Gastrocnemius medialis (tissue), 4 donors: ENCODE measurements around the gene KLK15. TPM values are rescaled to one million over a fixed set of nuclear protein-coding genes. Genes with fewer than 3 reads are reported as not detected.

ENCODE experiments used
- ATAC-seq, 2 donors: fragments of 150-250 bp; one replicate each; pipeline ENCODE4 v1.9.1; 2016
- DNase-seq, 2 donors: peaks; one replicate each; pipeline ENCODE4 v3.0.0-alpha.2; 2019
- H3K27ac ChIP-seq, 4 donors: fragments of 200-600 bp; sonication (generic); 1 replicate in 1 of 4; 2 replicates in 3 of 4; pipeline ENCODE4 v1.5.1; 2016 to 2018; ENCODE audit warnings: mild to moderate bottlenecking in 2 of 4, moderate library complexity in 1 of 4
- H3K27me3 ChIP-seq, 3 donors: fragments of 200-600 bp; sonication (generic) in 2 of 3; 1 replicate in 1 of 3; 2 replicates in 2 of 3; pipeline versions ENCODE4 v1.5.1 to v1.6.0; 2016 to 2019; ENCODE audit warnings: mild to moderate bottlenecking in 1 of 3, moderate library complexity in 1 of 3
- H3K36me3 ChIP-seq, 2 donors: fragments of 200-600 bp; sonication (generic) in 1 of 2; one replicate each; pipeline ENCODE4 v1.5.1; 2017 to 2018
- H3K4me1 ChIP-seq, 2 donors: fragments of 200-600 bp; sonication (generic) in 1 of 2; one replicate each; pipeline ENCODE4 v1.5.1; 2016 to 2017; ENCODE audit warnings: mild to moderate bottlenecking in 2 of 2
- H3K4me3 ChIP-seq, 4 donors: fragments of 200-600 bp; sonication (generic) in 3 of 4; 1 replicate in 1 of 4; 2 replicates in 3 of 4; pipeline ENCODE4 v1.5.1; 2016 to 2019; ENCODE audit warnings: mild to moderate bottlenecking in 2 of 4
- H3K9me3 ChIP-seq, 3 donors: fragments of 200-600 bp; sonication (generic) in 2 of 3; 1 replicate in 1 of 3; 2 replicates in 2 of 3; pipeline ENCODE4 v1.5.1; 2016 to 2019
- POLR2A ChIP-seq, 2 donors: fragments of 450-650 bp; IDR thresholded peaks; one replicate each; pipeline ENCODE4 v1.6.1; 2017; ENCODE audit warnings: antibody characterized with exemption in 2 of 2, mild to moderate bottlenecking in 2 of 2, moderate library complexity in 2 of 2
- in situ Hi-C, 4 donors: fragments of 200-750 bp; cut with MboI; loops; one replicate each; pipeline versions ENCODE4 v1.15.0 to v1.8.0; 2017; ENCODE audit warnings: low sequenced_read_pairs in 4 of 4
- intact Hi-C: fragments of 100-400 bp; cut with DNase I; formaldehyde crosslinking; loops from one replicate; pipeline ENCODE4 v1.15.1; 2023; ENCODE audit warnings: low total_unique reads
- total RNA-seq, 4 donors: library from RNA; depleted of rRNA; stranded (reverse); fragments of >200 nt; gene quantifications; one replicate each; pipeline versions ENCODE4 v1.1.0 to v1.2.3, GENCODE V29; 2016
- TF ChIP-seq, protein P1 (sequence below), 5 experiments: fragments of 450-650 bp in 3 of 5; fragments of 200-600 bp in 2 of 5; sonication (generic) in 2 of 5; IDR thresholded peaks in 4 of 5; conservative IDR thresholded peaks in 1 of 5; 1 replicate in 4 of 5; 2 replicates in 1 of 5; pipeline ENCODE4 v1.5.1; 2016 to 2019; ENCODE audit warnings: antibody characterized with exemption in 5 of 5, mild to moderate bottlenecking in 3 of 5, moderate library complexity in 3 of 5

The KLK15 gene
- total RNA-seq, 4 donors from 2014 or later = not detected

- ATAC-seq (no peak), DNase-seq (no peak)
- Histone ChIP-seq H3K9me3 (no peaks in the 10 kb centered on the region), H3K4me3 (no peak overlapping the region), H3K36me3 (no peaks in the 10 kb centered on the region), H3K27me3 (peaks cover 0 to 2% (median 0%) of the 10 kb centered on the region in 3 donors), H3K27ac (no peak overlapping the region), H3K4me1 (no peaks in the 10 kb centered on the region)
- in situ Hi-C loops (no loop called here), intact Hi-C loops (no loop called here)
- TF ChIP-seq, protein P1, sequence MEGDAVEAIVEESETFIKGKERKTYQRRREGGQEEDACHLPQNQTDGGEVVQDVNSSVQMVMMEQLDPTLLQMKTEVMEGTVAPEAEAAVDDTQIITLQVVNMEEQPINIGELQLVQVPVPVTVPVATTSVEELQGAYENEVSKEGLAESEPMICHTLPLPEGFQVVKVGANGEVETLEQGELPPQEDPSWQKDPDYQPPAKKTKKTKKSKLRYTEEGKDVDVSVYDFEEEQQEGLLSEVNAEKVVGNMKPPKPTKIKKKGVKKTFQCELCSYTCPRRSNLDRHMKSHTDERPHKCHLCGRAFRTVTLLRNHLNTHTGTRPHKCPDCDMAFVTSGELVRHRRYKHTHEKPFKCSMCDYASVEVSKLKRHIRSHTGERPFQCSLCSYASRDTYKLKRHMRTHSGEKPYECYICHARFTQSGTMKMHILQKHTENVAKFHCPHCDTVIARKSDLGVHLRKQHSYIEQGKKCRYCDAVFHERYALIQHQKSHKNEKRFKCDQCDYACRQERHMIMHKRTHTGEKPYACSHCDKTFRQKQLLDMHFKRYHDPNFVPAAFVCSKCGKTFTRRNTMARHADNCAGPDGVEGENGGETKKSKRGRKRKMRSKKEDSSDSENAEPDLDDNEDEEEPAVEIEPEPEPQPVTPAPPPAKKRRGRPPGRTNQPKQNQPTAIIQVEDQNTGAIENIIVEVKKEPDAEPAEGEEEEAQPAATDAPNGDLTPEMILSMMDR (IDR thresholded peaks at IDR 0.05 in 4 of 5, conservative IDR thresholded peaks at IDR 0.05 in 1 of 5) = no peak
- no peak for TF ChIP-seq POLR2A (IDR thresholded peaks at IDR 0.05)
Measured at GRCh38 chr19:50859849-50860248, 26.5 kb upstream of the KLK15 start.

DNA sequence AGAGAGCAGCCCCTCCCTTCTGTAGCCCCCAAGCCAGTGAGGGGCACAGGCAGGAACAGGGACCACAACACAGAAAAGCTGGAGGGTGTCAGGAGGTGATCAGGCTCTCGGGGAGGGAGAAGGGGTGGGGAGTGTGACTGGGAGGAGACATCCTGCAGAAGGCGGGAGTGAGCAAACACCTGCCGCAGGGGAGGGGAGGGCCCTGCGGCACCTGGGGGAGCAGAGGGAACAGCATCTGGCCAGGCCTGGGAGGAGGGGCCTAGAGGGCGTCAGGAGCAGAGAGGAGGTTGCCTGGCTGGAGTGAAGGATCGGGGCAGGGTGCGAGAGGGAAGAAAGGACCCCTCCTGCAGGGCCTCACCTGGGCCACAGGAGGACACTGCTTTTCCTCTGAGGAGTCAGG, 25.5 kb upstream of the KLK15 start:
- H3K9me3 ChIP-seq = no peaks in the 10 kb centered on the region
- no peaks in the 10 kb centered on the region for H3K4me1 ChIP-seq
- no peak overlapping the region for H3K4me3 ChIP-seq
- H3K27me3 ChIP-seq = peaks cover 0 to 2% (median 0%) of the 10 kb centered on the region in 3 donors
- no peak for TF ChIP-seq POLR2A (IDR thresholded peaks at IDR 0.05)
- TF ChIP-seq, protein P1 (IDR thresholded peaks at IDR 0.05 in 4 of 5, conservative IDR thresholded peaks at IDR 0.05 in 1 of 5) = no peak
- in situ Hi-C loops (no loop called here), intact Hi-C loops (no loop called here)
- no peak overlapping the region for H3K27ac ChIP-seq
- ATAC-seq (no peak), DNase-seq (no peak)
- H3K36me3 ChIP-seq = no peaks in the 10 kb centered on the region

DNA sequence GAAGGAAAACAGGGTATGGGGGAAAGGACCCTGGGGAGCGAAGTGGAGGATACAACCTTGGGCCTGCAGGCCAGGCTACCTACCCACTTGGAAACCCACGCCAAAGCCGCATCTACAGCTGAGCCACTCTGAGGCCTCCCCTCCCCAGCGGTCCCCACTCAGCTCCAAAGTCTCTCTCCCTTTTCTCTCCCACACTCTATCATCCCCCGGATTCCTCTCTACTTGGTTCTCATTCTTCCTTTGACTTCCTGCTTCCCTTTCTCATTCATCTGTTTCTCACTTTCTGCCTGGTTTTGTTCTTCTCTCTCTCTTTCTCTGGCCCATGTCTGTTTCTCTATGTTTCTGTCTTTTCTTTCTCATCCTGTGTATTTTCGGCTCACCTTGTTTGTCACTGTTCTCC, 24.0 kb upstream of the KLK15 start:
- peaks cover 0 to 2% (median 0%) of the 10 kb centered on the region in 3 donors for H3K27me3 ChIP-seq
- H3K36me3 ChIP-seq = no peaks in the 10 kb centered on the region
- intact Hi-C loops = no loop called here
- ATAC-seq = no peak
- no peak for DNase-seq
- no peak overlapping the region for H3K27ac ChIP-seq
- no peaks in the 10 kb centered on the region for H3K9me3 ChIP-seq
- in situ Hi-C loops = no loop called here
- TF ChIP-seq, protein P1 (IDR thresholded peaks at IDR 0.05 in 4 of 5, conservative IDR thresholded peaks at IDR 0.05 in 1 of 5) = no peak
- no peak for TF ChIP-seq POLR2A (IDR thresholded peaks at IDR 0.05)
- no peak overlapping the region for H3K4me3 ChIP-seq
- H3K4me1 ChIP-seq = no peaks in the 10 kb centered on the region

- Histone ChIP-seq H3K4me3 (no peak within 1 kb of the TSS), H3K27ac (no peak within 1 kb of the TSS), H3K36me3 (no peaks in the 10 kb centered on the region), H3K9me3 (no peaks in the 10 kb centered on the region), H3K27me3 (no peaks in the 10 kb centered on the region), H3K4me1 (no peaks in the 10 kb centered on the region)
- no peak for TF ChIP-seq POLR2A (IDR thresholded peaks at IDR 0.05)
- TF ChIP-seq, protein P1 (IDR thresholded peaks at IDR 0.05 in 4 of 5, conservative IDR thresholded peaks at IDR 0.05 in 1 of 5) = no peak
- ATAC-seq (no peak), DNase-seq (no peak)
- in situ Hi-C loops (no loop called here), intact Hi-C loops (no loop called here)
Measured at GRCh38 chr19:50854636-50855410, 21.4 kb upstream of the KLK15 start, which contains the start of gene KLK3. KLK3 (plus strand) TSS chr19:50854915; CDS start chr19:50854956, 41 bp downstream.
